ENCODE measurements around the gene CIRBP.
"Not testable (repeated sequence)": the region's sequence is repeated elsewhere in the genome, so short reads cannot be mapped to it uniquely, and the experiment has no call there.

Gene CIRBP

DNA sequence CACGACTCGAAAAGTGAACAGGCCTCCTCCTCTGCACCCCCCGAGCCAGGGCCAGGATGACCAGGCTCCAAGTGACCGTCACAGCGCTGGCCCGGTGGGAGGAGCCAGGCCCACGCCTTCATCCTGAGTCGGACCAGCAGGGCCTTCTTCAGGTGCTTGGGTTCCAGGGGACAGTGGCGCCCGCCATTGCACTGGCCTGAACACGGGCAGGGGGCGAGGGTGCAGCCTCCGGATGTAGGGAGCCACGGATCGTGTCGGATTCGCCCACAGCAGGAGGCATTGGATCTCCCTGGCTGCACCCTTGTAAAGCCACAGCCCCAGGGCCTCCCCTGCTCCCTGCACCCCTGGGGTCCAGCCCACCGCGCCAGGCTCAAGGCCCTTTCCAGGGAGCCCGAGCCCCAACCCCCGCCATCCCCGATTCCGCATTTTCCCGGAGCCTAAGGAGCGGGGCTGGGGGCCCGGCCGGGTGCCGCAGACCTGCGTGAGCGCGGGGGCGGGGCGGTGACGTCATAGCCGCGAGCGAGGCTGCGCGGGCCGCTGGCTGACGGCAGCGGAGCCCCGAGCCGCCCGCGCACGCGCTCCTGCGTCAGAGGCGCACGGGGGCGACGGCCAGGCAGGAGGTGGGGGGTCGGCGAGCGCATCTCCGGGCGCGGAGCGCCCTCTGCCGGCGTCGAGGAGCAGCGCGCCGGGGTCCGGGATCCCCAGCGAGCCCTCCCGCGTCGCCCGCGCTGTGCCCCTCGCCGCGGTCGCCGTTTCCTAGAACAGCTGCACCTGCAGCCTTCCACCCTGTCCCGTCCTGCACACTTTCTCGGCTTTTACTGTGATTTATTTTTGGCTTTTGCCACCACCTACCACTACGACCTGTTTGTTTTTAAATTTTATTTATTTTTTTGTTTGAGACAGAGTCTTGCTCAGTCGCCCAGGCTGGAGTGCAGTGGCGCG is 29.1 kb upstream of the CIRBP start:
- intact Hi-C loops (cut with DNase I), result no loop called here
- DNase-seq, result peak; percentile 63 to 97 (median 92)

DNA sequence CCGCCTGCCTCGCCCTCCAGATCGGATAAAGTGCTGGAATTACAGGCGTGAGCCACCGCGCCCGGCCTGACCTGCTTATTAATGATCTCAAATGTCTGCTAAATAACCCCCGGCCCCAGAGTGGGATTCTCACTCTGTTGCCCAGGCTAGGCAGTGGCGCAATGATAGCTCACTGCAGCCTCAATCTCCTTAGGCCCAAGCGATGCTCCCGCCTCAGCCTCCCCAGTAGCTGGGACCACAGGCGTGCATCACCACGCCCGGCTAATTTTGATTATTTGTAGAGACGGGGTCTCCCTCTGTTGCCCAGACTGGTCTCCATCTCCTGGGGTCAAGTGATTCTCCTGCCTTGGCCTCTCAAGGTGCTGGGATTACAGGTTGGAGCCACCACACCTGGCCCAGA is 28.2 kb upstream of the CIRBP start:
- DNase-seq, result peak in 1 of 42 donors; percentile 34
- intact Hi-C loops (cut with DNase I), result no loop called here

- intact Hi-C loops (cut with DNase I), result no loop called here
- peak; percentile 85 to 98 (median 96) for DNase-seq
Observed at GRCh38 chr19:1241417-1242095, 27.6 kb upstream of the CIRBP start, which contains the start of gene ATP5F1D. ATP5F1D (plus strand) TSS chr19:1241751; CDS start chr19:1241851, 100 bp downstream.

GRCh38 chr19:1243768-1244692 is 25.1 kb upstream of the CIRBP start:
- intact Hi-C loops (cut with DNase I), result no loop called here
- DNase-seq, result peak; percentile 77 to 94 (median 88)

DNA sequence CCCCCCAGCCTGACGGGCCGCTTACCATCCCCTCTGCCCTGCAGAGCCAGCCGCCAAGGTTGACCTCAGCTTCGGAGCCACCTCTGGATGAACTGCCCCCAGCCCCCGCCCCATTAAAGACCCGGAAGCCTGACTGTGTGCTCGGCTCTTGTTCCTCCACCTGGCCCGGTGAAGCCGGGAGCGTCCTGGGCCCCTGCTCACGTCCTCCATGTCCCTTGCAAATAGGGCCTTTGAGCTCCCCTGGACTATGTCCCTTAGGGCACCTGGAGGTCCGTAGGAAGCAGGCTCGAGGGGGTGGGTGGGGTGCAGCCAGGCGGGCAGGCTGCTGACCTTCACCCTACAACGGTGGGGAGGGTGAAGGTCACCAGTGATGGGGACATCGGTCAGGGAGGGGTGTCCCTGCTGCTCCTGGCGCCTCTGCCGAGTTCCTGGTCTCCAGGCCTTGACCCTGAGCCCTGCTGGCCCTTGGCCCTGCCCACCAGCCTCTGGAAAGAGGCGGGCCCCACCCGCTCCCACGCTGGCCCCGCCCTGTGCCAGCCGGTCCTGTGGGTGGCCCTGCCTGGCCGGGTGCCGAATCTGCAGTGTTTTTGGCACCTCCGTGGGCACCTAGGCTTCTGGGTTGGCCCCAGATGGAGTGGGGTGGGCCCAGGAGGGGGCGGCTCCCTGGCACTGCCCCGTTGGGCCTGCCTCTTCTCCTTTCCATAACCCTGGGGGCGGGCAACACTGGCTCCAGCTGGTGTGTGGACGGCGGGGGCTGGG is 24.3 kb upstream of the CIRBP start:
- intact Hi-C loops (cut with DNase I), result no loop called here
- DNase-seq, result peak in 8 of 42 donors; percentile 50 to 68 (median 56)

DNA sequence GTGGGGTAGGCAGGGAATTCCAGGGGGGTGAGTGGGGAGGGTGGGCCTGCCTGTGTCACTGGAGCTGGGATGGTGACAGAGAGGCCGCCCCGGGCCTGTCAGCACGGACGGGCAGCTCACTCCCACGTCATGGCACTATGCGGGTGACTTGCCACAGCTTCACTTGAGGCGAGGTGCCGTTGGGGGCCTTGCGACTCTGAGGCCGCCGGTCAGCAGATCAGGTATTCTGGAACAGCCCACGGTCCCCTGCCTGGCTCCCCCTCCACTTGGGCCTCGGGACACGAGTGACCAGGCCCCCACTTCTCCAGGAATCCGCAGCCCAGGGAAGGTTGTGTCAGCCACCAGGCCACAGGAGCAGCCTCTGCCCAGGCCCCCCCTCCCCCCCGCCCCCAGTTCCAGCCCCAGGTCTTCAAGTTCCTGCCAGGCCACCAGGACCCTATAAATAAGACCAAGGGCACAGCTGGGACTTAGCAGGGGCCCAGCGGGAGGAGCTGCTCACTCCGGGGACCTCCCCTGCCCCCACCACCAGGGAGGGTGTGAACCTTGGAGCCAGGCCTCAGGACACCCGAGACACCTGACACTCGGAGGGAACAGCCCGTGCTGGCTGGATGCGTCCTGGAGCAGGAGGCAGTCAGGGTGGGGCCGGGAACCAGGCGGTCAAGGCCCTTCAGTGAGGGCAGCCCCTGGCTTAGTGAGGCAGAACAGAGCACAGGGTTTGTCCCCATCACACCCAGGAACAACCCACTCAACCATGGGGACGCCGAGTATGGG is 23.5 kb upstream of the CIRBP start:
- intact Hi-C loops (cut with DNase I), result no loop called here

GRCh38 chr19:1246265-1247087 is 22.7 kb upstream of the CIRBP start:
- DNase-seq; intact Hi-C loops (cut with DNase I): not testable (repeated sequence)

More for the DNA sequence above, 23.5 kb upstream of the CIRBP start:
- no peak for DNase-seq

DNA sequence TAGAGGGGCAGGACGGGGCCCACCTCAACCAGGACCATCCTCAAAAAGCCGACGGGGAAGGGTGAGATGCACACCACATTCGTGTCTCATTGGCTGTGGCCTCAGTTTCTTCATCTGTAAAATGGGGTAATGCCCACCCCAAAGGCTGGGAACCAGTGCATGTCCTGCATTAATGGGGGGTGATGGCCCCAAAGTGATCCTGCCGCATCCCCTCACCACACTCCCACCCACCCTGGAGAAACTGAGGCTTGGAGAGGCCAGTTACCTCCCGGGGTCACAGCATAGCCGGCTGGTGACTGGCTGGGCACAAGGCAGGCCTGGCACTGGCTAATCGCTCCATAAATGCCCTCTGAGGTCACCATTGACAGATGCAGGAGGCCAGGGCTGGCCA is 21.4 kb upstream of the CIRBP start:
- intact Hi-C loops (cut with DNase I), result loop anchor here (2.0 kb wide), 1 partner anchor 19 kb away; no protein-coding TSS in a partner anchor
- no peak for DNase-seq

DNA sequence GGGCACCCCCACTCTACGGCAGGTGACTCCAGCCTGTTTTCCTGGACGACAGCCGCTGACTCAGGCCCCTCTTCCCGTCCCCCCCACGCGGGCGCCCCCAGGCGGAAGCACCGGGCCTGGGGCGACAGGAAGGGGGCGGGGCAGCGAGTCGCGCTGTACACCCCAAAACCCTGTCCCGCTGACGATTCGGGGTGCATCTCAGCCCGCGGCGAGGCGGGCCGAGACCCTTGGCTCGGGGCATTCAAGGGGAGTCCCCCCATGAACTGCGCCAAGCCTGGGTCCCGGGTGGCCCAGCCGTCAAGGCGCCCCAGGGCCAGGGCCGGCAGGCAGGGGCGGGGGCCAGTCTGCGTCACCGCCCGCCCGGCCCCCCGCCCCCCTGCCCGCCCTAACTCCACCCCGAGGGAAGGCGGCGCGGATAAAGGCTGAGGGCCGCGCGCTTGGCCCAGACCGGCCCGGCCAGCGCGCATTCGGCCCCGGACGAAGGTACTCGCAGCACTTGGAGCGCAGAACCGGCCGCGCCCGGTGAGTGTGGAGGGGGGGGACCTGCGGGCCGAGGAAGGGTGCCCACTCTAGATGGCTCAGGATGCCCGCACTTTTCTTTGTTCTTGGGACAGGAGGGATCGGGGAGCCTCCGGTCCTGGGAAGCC is 20.9 kb upstream of the CIRBP start, which contains the start of gene MIDN:
TSS of gene MIDN (plus strand) at position 445 of the 647 bp plus-strand sequence. CDS start 1,714 bp downstream, outside the sequence.
- intact Hi-C loops (cut with DNase I), result loop anchor here (2.0 kb wide), 1 partner anchor 19 kb away; no protein-coding TSS in a partner anchor
- DNase-seq, result peak in 28 of 42 donors; percentile 52 to 88 (median 72)

DNA sequence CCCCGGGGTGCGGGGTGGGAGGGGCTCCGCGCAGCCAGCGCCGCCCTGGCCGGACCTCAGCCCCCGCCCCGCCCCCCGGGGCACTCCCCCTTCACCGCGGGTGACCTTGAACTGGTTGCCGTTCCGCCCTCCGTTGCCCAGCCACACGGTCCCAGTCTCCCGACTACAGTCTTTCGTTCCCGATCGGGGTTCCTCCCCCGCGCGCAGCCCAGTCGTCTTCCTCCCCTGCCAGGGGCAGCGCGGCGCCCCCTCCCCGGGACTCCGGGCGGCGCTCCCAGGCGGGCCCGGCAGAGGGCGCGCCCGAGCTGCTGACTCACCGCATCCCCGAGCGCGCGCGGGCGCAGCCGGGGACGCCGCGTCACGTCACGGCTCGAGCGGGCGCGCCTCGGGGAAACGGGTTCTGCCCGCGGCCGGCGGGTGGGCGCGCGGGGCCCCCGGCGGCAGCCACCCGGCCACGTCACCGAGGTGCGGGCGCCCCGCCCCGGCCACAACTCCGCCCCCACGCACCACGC is 20.3 kb upstream of the CIRBP start:
- intact Hi-C loops (cut with DNase I), result loop anchor here (2.0 kb wide), 1 partner anchor 18 kb away; no protein-coding TSS in a partner anchor
- peak in 39 of 42 donors; percentile 60 to 89 (median 79) for DNase-seq

GRCh38 chr19:1249298-1249989 is 19.7 kb upstream of the CIRBP start:
- peak; percentile 82 to 96 (median 92) for DNase-seq
- intact Hi-C loops (cut with DNase I), result loop anchor here (2.0 kb wide), 1 partner anchor 17 kb away; no protein-coding TSS in a partner anchor

- DNase-seq, result no peak
- intact Hi-C loops (cut with DNase I), result loop anchor here (2.0 kb wide), 1 partner anchor 17 kb away; no protein-coding TSS in a partner anchor
Observed at GRCh38 chr19:1249990-1250436, 19.1 kb upstream of the CIRBP start.

GRCh38 chr19:1250437-1251260 is 18.5 kb upstream of the CIRBP start:
- intact Hi-C loops (cut with DNase I), result no loop called here
- DNase-seq, result peak in 34 of 42 donors; percentile 46 to 90 (median 76)

All from head of caudate nucleus (tissue), 42 donors.